H1 (cell line): ENCODE results near the gene ACSM2A. TPM values are rescaled to one million over a fixed set of nuclear protein-coding genes. Genes with fewer than 3 reads are reported as not detected.
"Not testable (repeated sequence)": the region's sequence is repeated elsewhere in the genome, so short reads cannot be mapped to it uniquely, and the experiment has no call there.

Source experiments
- CTCF ChIA-PET: fragments of 300-600 bp; sonication (Branson Sonifier 250); formaldehyde crosslinking; loops from one replicate; lab custom pipeline; 2021; ENCODE audit not compliant: partially characterized antibody; lab: Charles Lee
- POLR2A ChIA-PET: fragments of 300-600 bp; sonication (Branson Sonifier 250); formaldehyde crosslinking; loops from one replicate; lab custom pipeline; 2021; ENCODE audit warnings: inconsistent platforms; ENCODE audit not compliant: partially characterized antibody; lab: Charles Lee
- DNase-seq, 2 experiments: peaks; one replicate each; pipeline versions ENCODE4 v3.0.0 to v3.0.0-alpha.2; 2010 to 2022; ENCODE audit warnings: low spot score in 2 of 2, low read depth in 1 of 2, mixed read lengths in 1 of 2
- FAIRE-seq: peaks from 2 replicates; lab custom pipeline; 2011; peaks lifted over from hg19 to GRCh38; lab: Jason Lieb, UNC
- H2AFZ ChIP-seq: 2 replicates; pipeline ENCODE4 v1.8.1; 2012; ENCODE audit warnings: low read length, inconsistent platforms
- H2AK5ac ChIP-seq: 2 replicates; pipeline ENCODE4 v1.6.1; 2013; ENCODE audit warnings: low read depth, low read length
- H2BK120ac ChIP-seq: replicated peaks from 2 replicates; pipeline ENCODE3; 2013; ENCODE audit warnings: low read depth, low read length, inconsistent platforms
- H2BK12ac ChIP-seq: 2 replicates; pipeline ENCODE4 v1.6.1; 2013; ENCODE audit warnings: low read depth, low read length
- H2BK15ac ChIP-seq: 2 replicates; pipeline ENCODE4 v1.6.1; 2013; ENCODE audit warnings: low read length
- H2BK20ac ChIP-seq: 2 replicates; pipeline ENCODE4 v1.6.1; 2013; ENCODE audit warnings: low read length
- H2BK5ac ChIP-seq: 2 replicates; pipeline ENCODE4 v1.6.1; 2013; ENCODE audit warnings: low read depth, low read length
- H3K14ac ChIP-seq: 2 replicates; pipeline ENCODE4 v1.6.1; 2013; ENCODE audit warnings: inconsistent platforms; ENCODE audit not compliant: insufficient read length
- H3K18ac ChIP-seq: 2 replicates; pipeline ENCODE4 v1.6.1; 2013; ENCODE audit warnings: low read length; ENCODE audit errors: extremely low read depth
- H3K23ac ChIP-seq: 2 replicates; pipeline ENCODE4 v1.6.1; 2013; ENCODE audit warnings: inconsistent platforms; ENCODE audit not compliant: insufficient read length
- H3K23me2 ChIP-seq: 2 replicates; pipeline ENCODE4 v1.6.1; 2013; ENCODE audit warnings: low read depth, low read length
- H3K27ac ChIP-seq: 2 replicates; pipeline ENCODE4 v1.6.1; 2011; ENCODE audit warnings: low read depth, low read length, inconsistent platforms
- H3K27me3 ChIP-seq, 4 experiments: replicated peaks in 1 of 4; 1 replicate in 1 of 4; 2 replicates in 3 of 4; pipeline versions ENCODE4 v1.6.1 to v1.8.1; 2011 to 2013; ENCODE audit warnings: low read length in 3 of 4, mild to moderate bottlenecking in 3 of 4, inconsistent platforms in 2 of 4, mixed read lengths in 2 of 4, moderate library complexity in 1 of 4; ENCODE audit not compliant: control insufficient read depth in 3 of 4, insufficient read depth in 3 of 4; ENCODE audit errors: extremely low read depth in 1 of 4
- H3K36me3 ChIP-seq, 4 experiments: 2 replicates each; pipeline versions ENCODE4 v1.6.1 to v1.8.1; 2011 to 2013; ENCODE audit warnings: mild to moderate bottlenecking in 4 of 4, low read length in 3 of 4, moderate library complexity in 2 of 4, control low read depth in 1 of 4, inconsistent platforms in 1 of 4; ENCODE audit not compliant: insufficient read depth in 4 of 4, control insufficient read depth in 2 of 4
- H3K4ac ChIP-seq: replicated peaks from 2 replicates; pipeline ENCODE3; 2013; ENCODE audit warnings: low read length, low read depth, mixed read lengths, inconsistent platforms; ENCODE audit not compliant: insufficient read length
- H3K4me1 ChIP-seq, 4 experiments: replicated peaks in 1 of 4; 1 replicate in 1 of 4; 2 replicates in 3 of 4; pipeline versions ENCODE4 v1.6.1 to v1.8.1; 2011 to 2013; ENCODE audit warnings: low read length in 3 of 4, inconsistent platforms in 2 of 4, mixed read lengths in 1 of 4; ENCODE audit not compliant: insufficient read depth in 4 of 4, control insufficient read depth in 3 of 4
- H3K4me2 ChIP-seq, 2 experiments: 2 replicates each; pipeline versions ENCODE4 v1.6.1 to v1.8.1; 2011 to 2013; ENCODE audit warnings: low read depth in 2 of 2, low read length in 2 of 2, control low read depth in 1 of 2, inconsistent platforms in 1 of 2, mild to moderate bottlenecking in 1 of 2; ENCODE audit not compliant: insufficient read depth in 1 of 2
- H3K4me3 ChIP-seq, 4 experiments: fragments of 200-600, 300-600 bp in 1 of 4; sonication (generic), shearing (Covaris generic), sonication (Bioruptor Twin) in 1 of 4; 2 replicates each; pipeline versions ENCODE4 v1.5.1 to v1.8.1; 2011 to 2016; ENCODE audit warnings: low read length in 4 of 4, low read depth in 3 of 4, control low read depth in 2 of 4, inconsistent platforms in 2 of 4, mild to moderate bottlenecking in 2 of 4, mixed read lengths in 1 of 4, moderate library complexity in 1 of 4; ENCODE audit not compliant: insufficient read depth in 2 of 4; ENCODE audit errors: extremely low read depth in 1 of 4
- H3K56ac ChIP-seq: replicated peaks from 2 replicates; pipeline ENCODE3; 2013; ENCODE audit warnings: low read depth, mild to moderate bottlenecking, mixed read lengths, low read length, inconsistent platforms; ENCODE audit not compliant: insufficient read length
- H3K79me1 ChIP-seq: 2 replicates; pipeline ENCODE4 v1.6.1; 2013; ENCODE audit warnings: low read depth, low read length, control low read depth
- H3K79me2 ChIP-seq, 2 experiments: 2 replicates each; pipeline versions ENCODE4 v1.6.1 to v1.8.1; 2012 to 2013; ENCODE audit warnings: low read length in 2 of 2, mild to moderate bottlenecking in 2 of 2, inconsistent platforms in 1 of 2; ENCODE audit not compliant: insufficient read depth in 2 of 2, control insufficient read depth in 1 of 2
- H3K9ac ChIP-seq, 4 experiments: replicated peaks in 1 of 4; 1 replicate in 1 of 4; 2 replicates in 3 of 4; pipeline versions ENCODE4 v1.6.1 to v1.8.1; 2011 to 2013; ENCODE audit warnings: low read depth in 3 of 4, low read length in 3 of 4, control low read depth in 2 of 4, mild to moderate bottlenecking in 2 of 4, moderate library complexity in 2 of 4, inconsistent platforms in 1 of 4; ENCODE audit errors: extremely low read depth in 1 of 4
- H3K9me3 ChIP-seq, 2 experiments: 2 replicates each; pipeline versions ENCODE4 v1.6.1 to v1.8.1; 2012 to 2013; ENCODE audit warnings: mild to moderate bottlenecking in 2 of 2, moderate library complexity in 2 of 2, control low read depth in 1 of 2, inconsistent platforms in 1 of 2, low read depth in 1 of 2, low read length in 1 of 2, mixed read lengths in 1 of 2; ENCODE audit not compliant: insufficient read depth in 2 of 2
- H4K20me1 ChIP-seq, 2 experiments: replicated peaks in 1 of 2; 2 replicates each; pipeline versions ENCODE3 to v1.8.1; 2011 to 2013; ENCODE audit warnings: inconsistent platforms in 2 of 2, low read length in 2 of 2, mild to moderate bottlenecking in 1 of 2; ENCODE audit not compliant: insufficient read depth in 2 of 2, control insufficient read depth in 1 of 2
- H4K5ac ChIP-seq: 2 replicates; pipeline ENCODE4 v1.6.1; 2013; ENCODE audit warnings: low read length, low read depth, mixed read lengths, inconsistent platforms; ENCODE audit not compliant: insufficient read length
- H4K8ac ChIP-seq: 2 replicates; pipeline ENCODE4 v1.8.0; 2013; ENCODE audit warnings: mild to moderate bottlenecking, moderate library complexity, low read length, inconsistent platforms; ENCODE audit not compliant: insufficient read depth; ENCODE audit errors: extremely low read depth
- H4K91ac ChIP-seq: replicated peaks from 2 replicates; pipeline ENCODE3; 2013; ENCODE audit warnings: low read length, mixed read lengths, inconsistent platforms; ENCODE audit not compliant: insufficient read length
- SP4 ChIP-seq: IDR thresholded peaks from 2 replicates; pipeline ENCODE4 v1.6.1; 2012; ENCODE audit warnings: low read length, inconsistent platforms
- WGBS, 2 experiments: shearing (Covaris generic) in 1 of 2; methylation state at CpG; one replicate each; pipeline versions ENCODE4 v1.1.6 to v1.1.7; 2013 to 2015; ENCODE audit warnings: low lambda C conversion rate in 2 of 2, mixed read lengths in 2 of 2, inconsistent platforms in 1 of 2, low coverage in 1 of 2, missing lambda C conversion rate in 1 of 2; ENCODE audit not compliant: insufficient replicate concordance in 2 of 2, insufficient coverage in 1 of 2, insufficient read length in 1 of 2; ENCODE audit errors: extremely low coverage in 1 of 2, missing lambda C conversion rate in 1 of 2; 5-methylcytosine and 5-hydroxymethylcytosine counted together
- polyA plus RNA-seq, 7 experiments: library from polyadenylated mRNA; depleted of rRNA in 3 of 7; stranded (reverse) in 5 of 7; unstranded in 2 of 7; fragments of >200 nt in 5 of 7; fragments of 200-250 nt in 2 of 7; gene quantifications; 1 replicate in 5 of 7; 2 replicates in 1 of 7; 4 replicates in 1 of 7; pipeline versions ENCODE4 v1.2.1 to v1.2.3, GENCODE V29; 2011 to 2013; ENCODE audit warnings: missing spikeins in 2 of 7, mixed read lengths in 2 of 7
- total RNA-seq: library from RNA; stranded (reverse); fragmentation: NEBNext Ultra II Directional; extraction: Animal tissue kit (Norgen Biotek cat#: 25700); gene quantifications from 2 replicates; pipeline ENCODE4 v1.2.1, GENCODE V29; 2021

Gene ACSM2A
- total and polyA plus RNA-seq, 2 of the 8 experiments (the other 6 are each of a cell fraction or from before 2014, with no cell fraction given): not detected

DNA sequence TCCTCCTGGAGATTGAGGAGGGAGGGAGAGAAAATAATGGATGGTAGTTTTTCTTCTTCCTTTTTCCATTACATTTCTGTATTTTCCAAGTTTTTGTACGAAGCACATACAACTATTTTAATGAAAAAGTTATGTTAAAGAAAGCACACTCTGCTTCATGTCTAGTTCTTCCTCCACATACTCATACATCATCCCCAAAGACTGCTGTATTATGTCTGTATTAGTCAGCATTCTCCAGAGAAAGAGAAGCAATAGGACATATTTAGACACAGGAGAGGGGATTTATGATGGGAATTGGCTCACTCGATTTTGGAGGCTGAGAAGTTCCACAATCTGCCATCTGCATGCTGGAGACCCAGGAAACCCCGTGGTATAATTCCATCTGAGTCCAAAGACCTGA is 10.1 kb upstream of the ACSM2A start:
- Histone ChIP-seq H3K36me3 (no peaks in the 10 kb centered on the region), H2AFZ (no peak overlapping the region), H3K9ac (no peak overlapping the region), H2AK5ac (no peak overlapping the region), H3K23ac (no peak overlapping the region), H4K5ac (no peak overlapping the region), H3K79me1 (no peaks in the 10 kb centered on the region), H3K4me2 (no peak overlapping the region), H3K14ac (no peak overlapping the region), H2BK120ac (no peak overlapping the region), H3K18ac (no peak overlapping the region), H3K79me2 (no peaks in the 10 kb centered on the region), H2BK5ac (no peak overlapping the region), H3K27me3 (no peaks in the 10 kb centered on the region), H3K9me3 (no peaks in the 10 kb centered on the region), H2BK15ac (no peak overlapping the region), H4K8ac (no peak overlapping the region), H4K91ac (no peak overlapping the region), H3K4me3 (no peak overlapping the region), H3K4me1 (no peaks in the 10 kb centered on the region), H2BK20ac (no peak overlapping the region), H4K20me1 (no peaks in the 10 kb centered on the region), H2BK12ac (no peak overlapping the region), H3K56ac (no peak overlapping the region), H3K27ac (no peak overlapping the region), H3K4ac (no peak overlapping the region), H3K23me2 (no peaks in the 10 kb centered on the region)
- CTCF ChIA-PET: no interaction called here
- no peak for TF ChIP-seq SP4
- WGBS, 2 experiments: 79% methylated on average over 2 of the region's 3 CpGs; no CpG with 5 or more reads in 1 of the 2 experiments
- POLR2A ChIA-PET: no interaction called here
- DNase-seq (no peak), FAIRE-seq (no peak)

DNA sequence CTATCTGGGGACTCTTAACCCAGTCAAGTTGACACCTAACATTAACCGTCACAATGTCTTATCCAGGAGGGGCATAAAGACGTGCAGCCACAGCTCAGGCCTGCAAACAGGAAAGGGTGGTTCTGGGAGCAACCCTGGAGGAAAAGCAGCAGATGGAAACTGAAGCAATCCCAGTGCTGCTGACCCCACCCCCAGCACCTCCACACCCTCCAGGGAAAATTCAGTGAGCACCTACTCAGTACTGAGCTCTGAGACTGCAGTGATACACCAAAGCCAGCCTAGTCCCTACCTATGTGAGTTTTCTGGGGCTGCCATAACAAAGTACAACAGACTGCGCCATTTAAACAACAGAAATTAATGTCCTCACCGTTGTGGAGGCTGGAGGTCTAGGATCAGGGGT is 9.5 kb upstream of the ACSM2A start:
- H4K20me1 ChIP-seq, H3K36me3 ChIP-seq, H3K23me2 ChIP-seq, H2BK12ac ChIP-seq, H3K9me3 ChIP-seq, H3K4me3 ChIP-seq, H3K4me2 ChIP-seq, H3K27me3 ChIP-seq, H4K5ac ChIP-seq, H3K79me2 ChIP-seq, H2BK20ac ChIP-seq, H3K79me1 ChIP-seq, H2AFZ ChIP-seq, H3K27ac ChIP-seq, H4K91ac ChIP-seq, CTCF ChIA-PET, DNase-seq, H3K14ac ChIP-seq, H3K56ac ChIP-seq, POLR2A ChIA-PET, H2BK15ac ChIP-seq, FAIRE-seq, H3K9ac ChIP-seq, H2BK120ac ChIP-seq, H2BK5ac ChIP-seq, H2AK5ac ChIP-seq, H3K18ac ChIP-seq, H4K8ac ChIP-seq, H3K4ac ChIP-seq, H3K4me1 ChIP-seq, H3K23ac ChIP-seq: not testable (repeated sequence)
- WGBS, 2 experiments: 92% methylated on average over 2 of the region's 4 CpGs; no CpG with 5 or more reads in 1 of the 2 experiments
